ENCODE results near the gene C19orf85.

Gene C19orf85

GRCh38 chr19:55459551-55459949, 5.0 kb downstream of the C19orf85 start:
- no peak overlapping the region for H4K8ac ChIP-seq (ENCODE audit: low read depth, low read length)

DNA sequence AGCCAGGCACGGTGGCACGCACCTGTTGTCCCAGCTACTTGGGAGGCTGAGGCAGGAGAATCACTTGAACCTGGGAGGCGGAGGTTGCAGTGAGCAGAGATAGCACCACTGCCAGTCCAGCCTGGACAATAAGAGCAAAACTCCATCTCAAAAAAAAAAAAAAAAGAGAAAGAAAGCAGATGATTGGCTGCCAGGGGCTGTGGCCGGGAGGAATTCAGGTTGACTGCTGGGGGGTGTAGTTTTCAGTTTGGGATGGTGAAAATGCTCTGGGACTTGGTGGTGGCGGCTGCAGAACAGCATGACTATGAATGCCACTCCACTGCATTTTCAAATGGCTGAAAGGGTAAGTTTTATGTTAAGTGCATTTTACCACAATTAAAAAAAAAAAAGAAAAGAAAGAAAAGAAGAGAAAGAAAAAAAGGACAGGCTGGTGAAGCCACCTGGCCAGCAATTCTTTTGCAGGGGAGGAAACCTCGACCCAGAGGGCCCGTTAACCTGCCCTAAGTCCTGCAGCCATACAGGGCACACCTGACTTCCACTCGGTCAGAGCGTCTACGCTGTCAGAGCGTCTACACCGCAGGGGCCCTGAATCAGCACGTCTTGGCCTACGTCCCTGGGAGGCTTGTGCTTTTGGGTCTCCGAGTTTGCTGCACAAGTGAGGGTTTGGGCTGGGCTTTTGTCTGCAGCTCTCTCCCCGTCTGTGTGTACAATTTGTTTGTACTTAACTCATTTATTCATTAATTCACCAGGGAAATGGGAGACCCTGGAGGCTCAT, 6.7 kb downstream of the C19orf85 start:
- no peak overlapping the region for H2BK12ac ChIP-seq (ENCODE audit: low read length)

More at GRCh38 chr19:55459551-55459949, 5.0 kb downstream of the C19orf85 start:
- Histone ChIP-seq H3K18ac (ENCODE audit: low read length) (no peak overlapping the region), H3K9me3 (replicated peaks in 1 of 2; ENCODE audit: control insufficient read depth in 2 of 2, insufficient read depth in 1 of 2, low read depth in 1 of 2, low read length in 2 of 2) (peaks cover 0 to 2% of the 10 kb centered on the region in 2 donors), H3K4me3 (ENCODE audit: low read length in 2 of 2) (peak overlapping the region in 1 of 2 donors; percentile 70), H3K4me2 (ENCODE audit: insufficient read depth, low read length, poor library complexity, severe bottlenecking) (no peak overlapping the region), H3K79me1 (ENCODE audit: low read depth, low read length) (no peaks in the 10 kb centered on the region), H3K4me1 (ENCODE audit: control insufficient read depth in 2 of 2, insufficient read depth in 1 of 2, low read depth in 1 of 2, low read length in 2 of 2) (peaks cover 20 to 27% of the 10 kb centered on the region in 2 donors), H4K91ac (ENCODE audit: low read depth, low read length, poor library complexity) (no peak overlapping the region), H2AFZ (ENCODE audit: low read length) (peak overlapping the region; percentile 35), H2BK5ac (ENCODE audit: low read length) (no peak overlapping the region), H3K27me3 (ENCODE audit: control insufficient read depth in 3 of 3, insufficient read depth in 3 of 3, low read depth in 1 of 3, low read length in 3 of 3) (peaks cover 0 to 15% (median 0%) of the 10 kb centered on the region in 3 experiments), H3K27ac (replicated peaks; ENCODE audit: low read length) (no peak overlapping the region), H3K4ac (ENCODE audit: low read length) (no peak overlapping the region), H3K23ac (ENCODE audit: low read depth, low read length, poor library complexity) (no peak overlapping the region), H3K9ac (ENCODE audit: low read depth, low read length, poor library complexity) (no peak overlapping the region), H2BK15ac (ENCODE audit: low read length) (peak overlapping the region; percentile 39), H3K36me3 (replicated peaks in 1 of 2; ENCODE audit: control insufficient read depth in 2 of 2, insufficient read depth in 2 of 2, low read length in 2 of 2) (peaks cover 0 to 12% of the 10 kb centered on the region in 2 donors), H2BK120ac (ENCODE audit: low read depth, low read length) (no peak overlapping the region), H2BK12ac (ENCODE audit: low read length) (no peak overlapping the region), H2AK5ac (ENCODE audit: low read depth, low read length) (peak overlapping the region; percentile 85), H3K14ac (ENCODE audit: low read length) (no peak overlapping the region)
- DNase-seq (ENCODE audit: low spot score) = no peak
- WGBS, 2 donors (ENCODE audit: extremely low coverage in 2 of 2, insufficient read length in 2 of 2, insufficient replicate concordance in 1 of 2) = no CpG with 5 or more reads among the region's 8 CpGs

DNA sequence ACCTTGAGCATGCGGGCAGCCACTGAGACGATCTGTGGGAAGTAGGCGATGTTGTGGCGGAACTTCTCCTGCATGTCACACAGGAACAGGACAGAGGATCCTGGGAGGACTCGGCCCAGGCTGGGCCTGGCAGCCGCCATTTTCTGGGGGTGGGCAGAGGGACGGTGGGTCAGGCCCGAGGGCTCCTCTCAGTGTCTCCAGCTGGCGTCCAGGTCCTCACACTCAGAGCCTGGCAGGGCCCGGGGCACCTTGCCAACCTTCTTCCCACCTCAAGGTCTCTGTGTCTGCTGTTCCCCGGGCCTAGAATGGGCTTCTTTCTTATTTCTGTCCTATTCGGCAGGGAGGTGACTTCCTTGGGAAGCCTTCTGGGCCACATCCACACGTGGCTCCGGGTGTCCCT, 8.2 kb downstream of the C19orf85 start:
- WGBS, 2 donors (ENCODE audit: extremely low coverage in 2 of 2, insufficient read length in 2 of 2, insufficient replicate concordance in 1 of 2) = no CpG with 5 or more reads among the region's 14 CpGs
- Histone ChIP-seq H2BK5ac (ENCODE audit: low read length) (peak overlapping the region; percentile 89), H2BK120ac (ENCODE audit: low read depth, low read length) (no peak overlapping the region), H3K36me3 (replicated peaks in 1 of 2; ENCODE audit: control insufficient read depth in 2 of 2, insufficient read depth in 2 of 2, low read length in 2 of 2) (peaks cover 0 to 12% of the 10 kb centered on the region in 2 donors), H2AK5ac (ENCODE audit: low read depth, low read length) (peak overlapping the region; percentile 4), H3K27ac (replicated peaks; ENCODE audit: low read length) (no peak overlapping the region), H4K8ac (ENCODE audit: low read depth, low read length) (no peak overlapping the region), H3K23ac (ENCODE audit: low read depth, low read length, poor library complexity) (no peak overlapping the region), H3K4me2 (ENCODE audit: insufficient read depth, low read length, poor library complexity, severe bottlenecking) (no peak overlapping the region), H3K4me3 (ENCODE audit: low read length in 2 of 2) (no peak overlapping the region), H3K4ac (ENCODE audit: low read length) (no peak overlapping the region), H2AFZ (ENCODE audit: low read length) (no peak overlapping the region), H3K4me1 (ENCODE audit: control insufficient read depth in 2 of 2, insufficient read depth in 1 of 2, low read depth in 1 of 2, low read length in 2 of 2) (peaks cover 14 to 23% of the 10 kb centered on the region in 2 donors), H3K9ac (ENCODE audit: low read depth, low read length, poor library complexity) (no peak overlapping the region), H3K79me1 (ENCODE audit: low read depth, low read length) (no peaks in the 10 kb centered on the region), H3K14ac (ENCODE audit: low read length) (no peak overlapping the region), H2BK12ac (ENCODE audit: low read length) (no peak overlapping the region), H3K18ac (ENCODE audit: low read length) (no peak overlapping the region), H3K27me3 (ENCODE audit: control insufficient read depth in 3 of 3, insufficient read depth in 3 of 3, low read depth in 1 of 3, low read length in 3 of 3) (peaks cover 0 to 12% (median 4%) of the 10 kb centered on the region in 3 experiments), H3K9me3 (replicated peaks in 1 of 2; ENCODE audit: control insufficient read depth in 2 of 2, insufficient read depth in 1 of 2, low read depth in 1 of 2, low read length in 2 of 2) (peaks cover 0 to 2% of the 10 kb centered on the region in 2 donors), H2BK15ac (ENCODE audit: low read length) (no peak overlapping the region), H4K91ac (ENCODE audit: low read depth, low read length, poor library complexity) (no peak overlapping the region)
- no peak for DNase-seq (ENCODE audit: low spot score)

More for the DNA sequence above, 6.7 kb downstream of the C19orf85 start:
- Histone ChIP-seq H3K36me3 (replicated peaks in 1 of 2; ENCODE audit: control insufficient read depth in 2 of 2, insufficient read depth in 2 of 2, low read length in 2 of 2) (peaks cover 0 to 12% of the 10 kb centered on the region in 2 donors), H4K91ac (ENCODE audit: low read depth, low read length, poor library complexity) (no peak overlapping the region), H3K4me1 (ENCODE audit: control insufficient read depth in 2 of 2, insufficient read depth in 1 of 2, low read depth in 1 of 2, low read length in 2 of 2) (peaks cover 13 to 19% of the 10 kb centered on the region in 2 donors), H3K23ac (ENCODE audit: low read depth, low read length, poor library complexity) (no peak overlapping the region), H2BK5ac (ENCODE audit: low read length) (no peak overlapping the region), H2BK15ac (ENCODE audit: low read length) (no peak overlapping the region), H2BK120ac (ENCODE audit: low read depth, low read length) (no peak overlapping the region), H3K18ac (ENCODE audit: low read length) (no peak overlapping the region), H3K27ac (replicated peaks; ENCODE audit: low read length) (no peak overlapping the region), H3K27me3 (ENCODE audit: control insufficient read depth in 3 of 3, insufficient read depth in 3 of 3, low read depth in 1 of 3, low read length in 3 of 3) (peaks cover 0 to under 1% (median 0%) of the 10 kb centered on the region in 3 experiments), H3K4ac (ENCODE audit: low read length) (no peak overlapping the region), H3K9ac (ENCODE audit: low read depth, low read length, poor library complexity) (peak overlapping the region; percentile 24), H2AFZ (ENCODE audit: low read length) (no peak overlapping the region), H3K4me3 (ENCODE audit: low read length in 2 of 2) (no peak overlapping the region), H3K79me1 (ENCODE audit: low read depth, low read length) (no peaks in the 10 kb centered on the region), H3K9me3 (replicated peaks in 1 of 2; ENCODE audit: control insufficient read depth in 2 of 2, insufficient read depth in 1 of 2, low read depth in 1 of 2, low read length in 2 of 2) (peaks cover 0 to 2% of the 10 kb centered on the region in 2 donors), H4K8ac (ENCODE audit: low read depth, low read length) (no peak overlapping the region), H3K4me2 (ENCODE audit: insufficient read depth, low read length, poor library complexity, severe bottlenecking) (no peak overlapping the region), H2AK5ac (ENCODE audit: low read depth, low read length) (no peak overlapping the region), H3K14ac (ENCODE audit: low read length) (no peak overlapping the region)
- whole genome bisulfite sequencing, 2 donors (ENCODE audit: extremely low coverage in 2 of 2, insufficient read length in 2 of 2, insufficient replicate concordance in 1 of 2) = no CpG with 5 or more reads among the region's 16 CpGs
- DNase-seq (ENCODE audit: low spot score) = no peak

- peak overlapping the region; percentile 3 for H3K9ac ChIP-seq (ENCODE audit: low read depth, low read length, poor library complexity)
- H2BK15ac ChIP-seq (ENCODE audit: low read length) = no peak overlapping the region
- H3K27me3 ChIP-seq (ENCODE audit: control insufficient read depth in 3 of 3, insufficient read depth in 3 of 3, low read depth in 1 of 3, low read length in 3 of 3) = peaks cover 2 to 17% (median 4%) of the 10 kb centered on the region in 3 experiments
- H3K4me1 ChIP-seq (ENCODE audit: control insufficient read depth in 2 of 2, insufficient read depth in 1 of 2, low read depth in 1 of 2, low read length in 2 of 2) = peaks cover 14 to 24% of the 10 kb centered on the region in 2 donors
- H3K36me3 ChIP-seq (replicated peaks in 1 of 2; ENCODE audit: control insufficient read depth in 2 of 2, insufficient read depth in 2 of 2, low read length in 2 of 2) = peaks cover 0 to 12% of the 10 kb centered on the region in 2 donors
- no peak overlapping the region for H3K4ac ChIP-seq (ENCODE audit: low read length)
- H3K23ac ChIP-seq (ENCODE audit: low read depth, low read length, poor library complexity) = no peak overlapping the region
- H2BK12ac ChIP-seq (ENCODE audit: low read length) = no peak overlapping the region
- peak overlapping the region; percentile 75 for H2AK5ac ChIP-seq (ENCODE audit: low read depth, low read length)
- H2BK120ac ChIP-seq (ENCODE audit: low read depth, low read length) = no peak overlapping the region
- no peak overlapping the region for H3K14ac ChIP-seq (ENCODE audit: low read length)
- H4K8ac ChIP-seq (ENCODE audit: low read depth, low read length) = no peak overlapping the region
- H3K27ac ChIP-seq (replicated peaks; ENCODE audit: low read length) = no peak overlapping the region
- H2BK5ac ChIP-seq (ENCODE audit: low read length) = no peak overlapping the region
- H3K9me3 ChIP-seq (replicated peaks in 1 of 2; ENCODE audit: control insufficient read depth in 2 of 2, insufficient read depth in 1 of 2, low read depth in 1 of 2, low read length in 2 of 2) = no peaks in the 10 kb centered on the region
- DNase-seq (ENCODE audit: low spot score) = no peak
- no peak overlapping the region for H4K91ac ChIP-seq (ENCODE audit: low read depth, low read length, poor library complexity)
- H2AFZ ChIP-seq (ENCODE audit: low read length) = no peak overlapping the region
- no peak overlapping the region for H3K4me3 ChIP-seq (ENCODE audit: low read length in 2 of 2)
- H3K4me2 ChIP-seq (ENCODE audit: insufficient read depth, low read length, poor library complexity, severe bottlenecking) = no peak overlapping the region
- H3K79me1 ChIP-seq (ENCODE audit: low read depth, low read length) = no peaks in the 10 kb centered on the region
- no CpG with 5 or more reads among the region's 11 CpGs for WGBS, 2 donors (ENCODE audit: extremely low coverage in 2 of 2, insufficient read length in 2 of 2, insufficient replicate concordance in 1 of 2)
- no peak overlapping the region for H3K18ac ChIP-seq (ENCODE audit: low read length)
Measured at GRCh38 chr19:55455576-55456235, 8.8 kb downstream of the C19orf85 start.

Data from neuronal stem cell (in vitro differentiated cells).